Measurements from ENCODE around the gene BCL2. TPM values are rescaled to one million over a fixed set of nuclear protein-coding genes. Genes with fewer than 3 reads are reported as not detected.

The BCL2 gene
- total and polyA plus RNA-seq, 7 donors, result 1.1 to 27.0 (median 8.9) TPM

DNA sequence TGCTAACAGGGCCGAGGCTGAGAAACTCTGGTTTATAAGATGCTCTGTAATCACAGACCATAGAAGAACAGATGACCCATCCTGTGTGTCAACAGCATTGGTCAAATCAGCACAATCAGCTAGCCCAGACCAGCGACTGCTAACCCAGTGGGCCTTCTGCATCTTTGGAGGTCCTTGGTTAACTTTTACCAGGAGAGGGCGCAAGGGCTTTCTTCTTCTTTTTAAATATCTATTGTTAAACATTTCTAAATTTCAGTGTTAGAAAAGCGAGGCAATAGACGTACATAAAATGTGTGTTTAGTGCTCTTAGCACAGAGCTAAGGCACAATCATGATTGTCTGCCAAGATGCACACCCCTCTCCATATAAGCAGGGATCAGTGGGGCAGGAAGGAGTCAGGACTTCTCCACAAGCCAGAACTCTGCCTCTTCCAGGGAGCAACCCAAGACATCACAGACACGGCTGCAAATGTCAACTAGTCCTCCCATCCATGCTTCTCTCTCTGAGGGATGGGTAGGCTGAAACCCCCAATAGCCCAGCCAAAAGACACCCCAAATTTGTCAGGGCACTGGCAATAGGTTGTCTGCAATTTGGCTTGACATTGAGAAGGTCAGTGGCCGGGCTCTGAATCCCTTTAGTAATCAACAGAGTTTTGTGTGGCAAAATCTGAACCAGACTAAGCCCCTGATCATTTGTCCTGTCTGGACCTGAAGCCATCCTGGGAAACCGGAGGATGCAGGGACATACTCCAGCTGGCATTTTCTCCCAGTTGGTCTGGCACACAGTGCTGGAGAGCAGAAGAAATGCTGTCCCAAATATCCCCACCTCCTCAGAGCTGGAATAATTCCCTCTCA lies 188.2 kb downstream of the BCL2 start:
- peak overlapping the region; percentile 72 for H3K27ac ChIP-seq
- 27 to 46% (median 28%) methylated on average over 8 of the region's 8 CpGs for WGBS, 3 donors
- intact Hi-C loops (cut with DNase I), result loop anchor here in 1 of 2 donors (5.0 to 10.0 kb wide), 2 partner anchors 133 to 186 kb away; partner anchors contain the start of gene BCL2
- peak; percentile 60 to 75 (median 61) for ATAC-seq
- peaks cover 21% of the 10 kb centered on the region for H3K4me1 ChIP-seq
- no peaks in the 10 kb centered on the region for H3K27me3 ChIP-seq (ENCODE audit: insufficient read depth in 3 of 3, low read length in 2 of 3)
- TF ChIP-seq, protein P1, sequence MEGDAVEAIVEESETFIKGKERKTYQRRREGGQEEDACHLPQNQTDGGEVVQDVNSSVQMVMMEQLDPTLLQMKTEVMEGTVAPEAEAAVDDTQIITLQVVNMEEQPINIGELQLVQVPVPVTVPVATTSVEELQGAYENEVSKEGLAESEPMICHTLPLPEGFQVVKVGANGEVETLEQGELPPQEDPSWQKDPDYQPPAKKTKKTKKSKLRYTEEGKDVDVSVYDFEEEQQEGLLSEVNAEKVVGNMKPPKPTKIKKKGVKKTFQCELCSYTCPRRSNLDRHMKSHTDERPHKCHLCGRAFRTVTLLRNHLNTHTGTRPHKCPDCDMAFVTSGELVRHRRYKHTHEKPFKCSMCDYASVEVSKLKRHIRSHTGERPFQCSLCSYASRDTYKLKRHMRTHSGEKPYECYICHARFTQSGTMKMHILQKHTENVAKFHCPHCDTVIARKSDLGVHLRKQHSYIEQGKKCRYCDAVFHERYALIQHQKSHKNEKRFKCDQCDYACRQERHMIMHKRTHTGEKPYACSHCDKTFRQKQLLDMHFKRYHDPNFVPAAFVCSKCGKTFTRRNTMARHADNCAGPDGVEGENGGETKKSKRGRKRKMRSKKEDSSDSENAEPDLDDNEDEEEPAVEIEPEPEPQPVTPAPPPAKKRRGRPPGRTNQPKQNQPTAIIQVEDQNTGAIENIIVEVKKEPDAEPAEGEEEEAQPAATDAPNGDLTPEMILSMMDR (IDR thresholded peaks at IDR 0.05), result peak; percentile 73
- H3K36me3 ChIP-seq (ENCODE audit: insufficient read depth in 1 of 2, low read depth in 1 of 2), result no peaks in the 10 kb centered on the region
- no peaks in the 10 kb centered on the region for H3K9me3 ChIP-seq
- no peak for DNase-seq
- peak overlapping the region; percentile 13 for H3K4me3 ChIP-seq

DNA sequence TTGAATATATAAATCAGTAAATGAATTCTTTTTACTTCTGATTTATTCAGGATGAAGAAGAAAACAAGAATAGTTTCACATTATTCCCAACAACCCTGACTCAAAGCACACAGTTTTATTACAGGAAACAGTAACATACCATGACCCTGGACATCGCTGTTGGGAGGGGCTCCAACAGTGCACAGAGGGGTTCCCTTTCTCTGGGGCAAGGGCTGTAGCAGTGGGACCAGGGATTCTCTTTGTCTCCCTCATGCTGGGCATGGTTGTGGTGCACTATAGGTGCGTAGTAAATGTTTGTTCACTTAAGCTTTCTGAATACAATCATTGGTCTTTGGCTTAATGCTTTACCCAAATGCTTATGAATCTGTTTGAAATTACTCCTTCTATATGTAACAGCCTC lies 189.4 kb downstream of the BCL2 start:
- no peak overlapping the region for H3K4me3 ChIP-seq
- H3K4me1 ChIP-seq, result peaks cover 25% of the 10 kb centered on the region
- TF ChIP-seq, protein P1 (IDR thresholded peaks at IDR 0.05), result no peak
- no peak for DNase-seq
- peak overlapping the region; percentile 72 for H3K27ac ChIP-seq
- no peaks in the 10 kb centered on the region for H3K9me3 ChIP-seq
- whole genome bisulfite sequencing, 3 donors, result 70 to 82% (median 77%) methylated on average over 2 of the region's 2 CpGs
- no peak for ATAC-seq
- H3K27me3 ChIP-seq (ENCODE audit: insufficient read depth in 3 of 3, low read length in 2 of 3), result no peaks in the 10 kb centered on the region
- no peaks in the 10 kb centered on the region for H3K36me3 ChIP-seq (ENCODE audit: insufficient read depth in 1 of 2, low read depth in 1 of 2)
- intact Hi-C loops (cut with DNase I), result loop anchor here in 1 of 2 donors (5.0 to 10.0 kb wide), 2 partner anchors 135 to 187 kb away; partner anchors contain the start of gene BCL2

DNA sequence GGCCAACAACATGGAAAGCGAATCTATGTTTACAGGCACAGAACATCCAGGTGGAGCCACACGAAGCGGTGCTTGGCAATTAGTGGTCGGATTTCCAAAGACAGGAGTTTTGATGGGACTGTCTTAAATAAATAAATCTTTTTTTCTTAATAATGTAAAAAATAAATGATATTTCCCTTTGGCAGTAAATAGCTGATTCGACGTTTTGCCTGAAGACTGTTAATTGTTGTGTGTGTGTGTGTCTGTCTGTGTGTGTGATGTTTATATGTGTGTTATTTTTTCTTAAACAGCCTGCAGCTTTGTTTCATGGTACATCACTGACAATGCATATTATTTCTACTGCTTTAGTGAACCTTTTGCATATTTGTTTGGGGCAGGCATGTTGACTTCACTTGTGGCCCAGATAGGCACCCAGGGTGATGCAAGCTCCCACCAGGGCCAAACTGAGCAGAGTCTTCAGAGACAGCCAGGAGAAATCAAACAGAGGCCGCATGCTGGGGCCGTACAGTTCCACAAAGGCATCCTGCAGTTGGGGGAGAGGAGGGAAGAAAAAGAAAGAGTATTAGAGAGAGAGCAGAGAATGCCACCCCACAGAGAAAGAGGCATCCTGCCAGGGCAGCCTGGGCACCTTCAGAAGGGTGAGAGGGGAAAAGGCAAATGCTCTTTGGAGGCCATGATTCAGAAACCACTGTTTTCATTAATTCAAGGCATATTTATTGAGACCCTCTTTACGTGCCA lies 191.2 kb downstream of the BCL2 start:
- Histone ChIP-seq H3K27ac (no peak overlapping the region), H3K9me3 (no peaks in the 10 kb centered on the region), H3K27me3 (ENCODE audit: insufficient read depth in 3 of 3, low read length in 2 of 3) (no peaks in the 10 kb centered on the region), H3K4me3 (no peak overlapping the region), H3K36me3 (ENCODE audit: insufficient read depth in 1 of 2, low read depth in 1 of 2) (no peaks in the 10 kb centered on the region), H3K4me1 (peaks cover 41% of the 10 kb centered on the region)
- DNase-seq, result no peak
- 72 to 92% (median 81%) methylated on average over 9 of the region's 9 CpGs for WGBS, 3 donors
- intact Hi-C loops (cut with DNase I), result no loop called here
- ATAC-seq, result no peak
- TF ChIP-seq, protein P1 (IDR thresholded peaks at IDR 0.05), result no peak

- H3K4me1 ChIP-seq, result peaks cover 26% of the 10 kb centered on the region
- no peak overlapping the region for H3K4me3 ChIP-seq
- H3K27ac ChIP-seq, result peak overlapping the region; percentile 53
- H3K9me3 ChIP-seq, result no peaks in the 10 kb centered on the region
- ATAC-seq (no peak), DNase-seq (no peak)
- TF ChIP-seq, protein P1 (IDR thresholded peaks at IDR 0.05), result no peak
- no peaks in the 10 kb centered on the region for H3K36me3 ChIP-seq (ENCODE audit: insufficient read depth in 1 of 2, low read depth in 1 of 2)
- 68 to 80% (median 74%) methylated on average over 12 of the region's 12 CpGs for WGBS, 3 donors
- no peaks in the 10 kb centered on the region for H3K27me3 ChIP-seq (ENCODE audit: insufficient read depth in 3 of 3, low read length in 2 of 3)
- intact Hi-C loops (cut with DNase I), result no loop called here
Measured at GRCh38 chr18:63126134-63127069, 193.2 kb downstream of the BCL2 start.
